ENCODE results near the gene DUSP18.
"Not testable (repeated sequence)": the region's sequence is repeated elsewhere in the genome, so short reads cannot be mapped to it uniquely, and the experiment has no call there.

GRCh38 chr22:30679895-30680690 lies 12.4 kb upstream of the DUSP18 start:
- TF ChIP-seq CTCF (conservative IDR thresholded peaks at IDR 0.05 in 1 of 2, IDR thresholded peaks at IDR 0.05 in 1 of 2; ENCODE audit: low read depth in 1 of 2, low read length in 2 of 2); EZH2 (IDR thresholded peaks at IDR 0.05; ENCODE audit: low read length, missing control alignments): not testable (repeated sequence)
